ENCODE results near the gene SAMD3. TPM values are rescaled to one million over a fixed set of nuclear protein-coding genes. Genes with fewer than 3 reads are reported as not detected.

SAMD3 gene
- total RNA-seq, 4 donors from 2014 or later = 4.0 to 4.4 TPM; not detected in 2

DNA sequence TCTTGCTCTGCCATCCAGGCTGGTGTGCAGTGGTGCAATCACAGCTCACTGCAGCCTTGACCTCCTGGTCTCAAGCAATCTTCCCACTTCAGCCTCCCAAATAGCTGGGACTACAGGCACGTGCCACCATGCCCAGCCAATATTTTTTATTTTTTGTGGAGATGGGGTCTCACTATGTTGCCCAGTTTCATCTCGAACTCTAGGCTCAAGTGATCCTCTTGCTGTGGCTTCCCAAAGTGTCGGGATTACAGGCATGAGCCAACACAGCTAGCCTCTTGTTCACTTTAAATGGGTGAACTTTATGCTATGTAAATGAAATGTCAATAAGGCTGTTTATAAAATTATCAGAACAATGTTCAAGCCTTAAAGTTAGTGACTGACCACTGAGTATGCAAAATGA lies 37.1 kb downstream of the SAMD3 start:
- in situ Hi-C loops (cut with MboI; ENCODE audit: low pct_ligation_motif_present in 1 of 4, low pct_unique_long_range_greater_than_20kb in 1 of 4, low sequenced_read_pairs in 3 of 4) (no loop called here), intact Hi-C loops (cut with DNase I; ENCODE audit: low total_unique reads) (no loop called here)
- no peak for DNase-seq
- Histone ChIP-seq H3K4me3 (no peak overlapping the region), H3K4me1 (peaks cover 0 to 5% (median under 1%) of the 10 kb centered on the region in 4 donors), H3K27me3 (no peaks in the 10 kb centered on the region), H3K36me3 (no peaks in the 10 kb centered on the region), H3K27ac (no peak overlapping the region), H3K9me3 (no peaks in the 10 kb centered on the region)
- no peak for TF ChIP-seq EP300 (IDR thresholded peaks at IDR 0.05; ENCODE audit: low read depth)
- TF ChIP-seq POLR2A (IDR thresholded peaks at IDR 0.05) = no peak
- WGBS, 2 donors (ENCODE audit: low coverage in 1 of 2) = 86 to 94% methylated on average over 1 to 3 of the region's 3 CpGs

- H3K27ac ChIP-seq = no peak overlapping the region
- H3K27me3 ChIP-seq = no peaks in the 10 kb centered on the region
- 88 to 96% methylated on average over 5 to 9 of the region's 9 CpGs for WGBS, 2 donors (ENCODE audit: low coverage in 1 of 2)
- intact Hi-C loops (cut with DNase I; ENCODE audit: low total_unique reads) = no loop called here
- TF ChIP-seq, protein P1, sequence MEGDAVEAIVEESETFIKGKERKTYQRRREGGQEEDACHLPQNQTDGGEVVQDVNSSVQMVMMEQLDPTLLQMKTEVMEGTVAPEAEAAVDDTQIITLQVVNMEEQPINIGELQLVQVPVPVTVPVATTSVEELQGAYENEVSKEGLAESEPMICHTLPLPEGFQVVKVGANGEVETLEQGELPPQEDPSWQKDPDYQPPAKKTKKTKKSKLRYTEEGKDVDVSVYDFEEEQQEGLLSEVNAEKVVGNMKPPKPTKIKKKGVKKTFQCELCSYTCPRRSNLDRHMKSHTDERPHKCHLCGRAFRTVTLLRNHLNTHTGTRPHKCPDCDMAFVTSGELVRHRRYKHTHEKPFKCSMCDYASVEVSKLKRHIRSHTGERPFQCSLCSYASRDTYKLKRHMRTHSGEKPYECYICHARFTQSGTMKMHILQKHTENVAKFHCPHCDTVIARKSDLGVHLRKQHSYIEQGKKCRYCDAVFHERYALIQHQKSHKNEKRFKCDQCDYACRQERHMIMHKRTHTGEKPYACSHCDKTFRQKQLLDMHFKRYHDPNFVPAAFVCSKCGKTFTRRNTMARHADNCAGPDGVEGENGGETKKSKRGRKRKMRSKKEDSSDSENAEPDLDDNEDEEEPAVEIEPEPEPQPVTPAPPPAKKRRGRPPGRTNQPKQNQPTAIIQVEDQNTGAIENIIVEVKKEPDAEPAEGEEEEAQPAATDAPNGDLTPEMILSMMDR (IDR thresholded peaks at IDR 0.05) = no peak
- no peak for TF ChIP-seq EP300 (IDR thresholded peaks at IDR 0.05; ENCODE audit: low read depth)
- TF ChIP-seq POLR2AphosphoS5 (IDR thresholded peaks at IDR 0.05) = no peak
- no peak for TF ChIP-seq POLR2A (IDR thresholded peaks at IDR 0.05)
- no peak for DNase-seq
- peaks cover 0 to 5% (median under 1%) of the 10 kb centered on the region in 4 donors for H3K4me1 ChIP-seq
- in situ Hi-C loops (cut with MboI; ENCODE audit: low pct_ligation_motif_present in 1 of 4, low pct_unique_long_range_greater_than_20kb in 1 of 4, low sequenced_read_pairs in 3 of 4) = no loop called here
- no peaks in the 10 kb centered on the region for H3K36me3 ChIP-seq
- no peaks in the 10 kb centered on the region for H3K9me3 ChIP-seq
- H3K4me3 ChIP-seq = no peak overlapping the region
Measured at GRCh38 chr6:130183271-130184222, 39.2 kb downstream of the SAMD3 start.

GRCh38 chr6:130182466-130182865 lies 40.3 kb downstream of the SAMD3 start:
- no peak overlapping the region for H3K4me3 ChIP-seq
- H3K9me3 ChIP-seq = no peaks in the 10 kb centered on the region
- DNase-seq = no peak
- H3K36me3 ChIP-seq = no peaks in the 10 kb centered on the region
- no peaks in the 10 kb centered on the region for H3K27me3 ChIP-seq
- H3K27ac ChIP-seq = no peak overlapping the region
- no peak for TF ChIP-seq EP300 (IDR thresholded peaks at IDR 0.05; ENCODE audit: low read depth)
- TF ChIP-seq, protein P1 (IDR thresholded peaks at IDR 0.05) = no peak
- TF ChIP-seq POLR2AphosphoS5 (IDR thresholded peaks at IDR 0.05) = no peak
- TF ChIP-seq POLR2A (IDR thresholded peaks at IDR 0.05) = no peak
- in situ Hi-C loops (cut with MboI; ENCODE audit: low pct_ligation_motif_present in 1 of 4, low pct_unique_long_range_greater_than_20kb in 1 of 4, low sequenced_read_pairs in 3 of 4) = no loop called here
- intact Hi-C loops (cut with DNase I; ENCODE audit: low total_unique reads) = no loop called here
- no peaks in the 10 kb centered on the region for H3K4me1 ChIP-seq

DNA sequence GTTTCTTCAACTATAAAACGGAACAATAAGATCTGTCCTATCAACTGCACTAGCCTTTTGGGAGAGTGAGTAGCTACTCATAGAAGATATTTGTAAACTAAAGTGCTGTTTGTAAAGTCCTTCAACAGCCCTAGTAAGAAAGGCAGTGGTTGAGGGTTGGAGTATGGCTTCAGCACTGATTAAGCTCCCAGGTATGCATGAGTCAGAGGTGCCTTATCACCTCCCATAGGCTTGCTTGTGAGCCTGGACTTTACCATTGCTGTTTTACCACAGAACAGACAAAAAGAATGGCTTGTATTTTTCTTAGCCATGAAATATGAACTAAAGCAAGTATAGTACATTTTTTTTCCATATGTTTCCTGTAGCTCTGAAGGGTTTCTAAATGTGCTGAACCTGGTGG lies 44.1 kb downstream of the SAMD3 start:
- TF ChIP-seq EP300 (IDR thresholded peaks at IDR 0.05; ENCODE audit: low read depth) = no peak
- TF ChIP-seq, protein P1 (IDR thresholded peaks at IDR 0.05) = no peak
- no peak for TF ChIP-seq POLR2AphosphoS5 (IDR thresholded peaks at IDR 0.05)
- no peak for TF ChIP-seq POLR2A (IDR thresholded peaks at IDR 0.05)
- intact Hi-C loops (cut with DNase I; ENCODE audit: low total_unique reads) (no loop called here), in situ Hi-C loops (cut with MboI; ENCODE audit: low pct_ligation_motif_present in 1 of 4, low pct_unique_long_range_greater_than_20kb in 1 of 4, low sequenced_read_pairs in 3 of 4) (no loop called here)
- Histone ChIP-seq H3K4me3 (no peak overlapping the region), H3K27ac (no peak overlapping the region), H3K36me3 (no peaks in the 10 kb centered on the region), H3K27me3 (no peaks in the 10 kb centered on the region), H3K4me1 (no peaks in the 10 kb centered on the region), H3K9me3 (no peaks in the 10 kb centered on the region)
- WGBS, 2 donors (ENCODE audit: low coverage in 1 of 2) = 100% methylated on average over 1 of the region's 1 CpG; no CpG with 5 or more reads in 1 of the 2 donors
- no peak for DNase-seq

Measured in transverse colon (tissue), 4 donors.